ENCODE data around the gene METTL5.

METTL5 gene

DNA sequence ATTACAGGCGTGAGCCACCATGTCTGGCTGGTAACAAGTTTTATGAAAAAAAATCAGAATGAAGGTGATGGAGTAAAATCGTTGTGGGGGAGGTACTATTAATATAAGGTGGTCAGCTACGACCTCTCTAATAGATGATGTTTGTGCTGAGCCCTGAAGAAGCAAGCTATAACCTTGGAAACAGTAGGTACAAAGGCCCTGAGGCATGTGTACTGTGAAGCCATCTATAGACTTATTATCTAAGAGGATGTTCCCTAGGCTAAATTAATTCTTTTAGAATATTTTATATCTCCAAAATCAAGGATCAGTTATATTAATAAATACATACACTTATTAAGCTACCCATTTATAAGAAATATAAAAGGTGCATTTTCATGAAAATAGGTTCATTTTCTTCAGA is 49.4 kb downstream of the METTL5 start:
- ATAC-seq (no peak), DNase-seq (no peak)
- no peaks in the 10 kb centered on the region for H3K9me3 Mint-ChIP-seq
- H3K27ac Mint-ChIP-seq, result no peak overlapping the region
- H3K4me3 Mint-ChIP-seq, result no peak overlapping the region
- no peaks in the 10 kb centered on the region for H3K4me1 Mint-ChIP-seq
- H3K27me3 Mint-ChIP-seq, result no peaks in the 10 kb centered on the region

GRCh38 chr2:169772651-169773050 is 52.1 kb downstream of the METTL5 start:
- ATAC-seq, result no peak
- H3K27ac Mint-ChIP-seq, result no peak overlapping the region
- no peaks in the 10 kb centered on the region for H3K9me3 Mint-ChIP-seq
- H3K4me3 Mint-ChIP-seq, result no peak overlapping the region
- peaks cover 13% of the 10 kb centered on the region for H3K27me3 Mint-ChIP-seq
- H3K4me1 Mint-ChIP-seq, result peaks cover 13% of the 10 kb centered on the region
- DNase-seq, result no peak

GRCh38 chr2:169771612-169772011 is 53.1 kb downstream of the METTL5 start:
- H3K4me1 Mint-ChIP-seq, result peaks cover 23% of the 10 kb centered on the region
- no peak overlapping the region for H3K27ac Mint-ChIP-seq
- no peak for ATAC-seq
- peaks cover 23% of the 10 kb centered on the region for H3K27me3 Mint-ChIP-seq
- no peak overlapping the region for H3K4me3 Mint-ChIP-seq
- no peaks in the 10 kb centered on the region for H3K9me3 Mint-ChIP-seq
- DNase-seq, result no peak

DNA sequence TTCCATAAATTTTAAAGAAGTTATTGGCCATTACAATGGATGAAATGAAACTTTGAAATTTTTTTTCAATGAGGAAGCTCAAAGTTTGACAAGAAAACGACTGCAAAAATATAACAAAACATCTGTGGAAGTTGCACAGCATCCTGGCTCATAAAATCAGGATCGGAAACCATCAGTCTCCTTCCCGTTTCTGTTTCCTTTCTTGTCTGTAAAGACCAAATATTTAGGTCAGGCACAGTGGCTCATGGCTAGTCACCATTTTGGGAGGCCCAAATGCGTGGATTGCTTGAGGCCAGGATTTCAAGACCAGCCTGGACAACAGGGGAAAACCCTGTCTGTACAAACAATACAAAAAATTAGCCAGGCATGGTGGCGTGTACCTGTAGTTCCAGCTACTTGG is 53.7 kb downstream of the METTL5 start:
- ATAC-seq (no peak), DNase-seq (no peak)
- Mint-ChIP-seq H3K4me3 (no peak overlapping the region), H3K27ac (no peak overlapping the region), H3K9me3 (no peaks in the 10 kb centered on the region), H3K4me1 (peaks cover 25% of the 10 kb centered on the region), H3K27me3 (peaks cover 23% of the 10 kb centered on the region)

DNA sequence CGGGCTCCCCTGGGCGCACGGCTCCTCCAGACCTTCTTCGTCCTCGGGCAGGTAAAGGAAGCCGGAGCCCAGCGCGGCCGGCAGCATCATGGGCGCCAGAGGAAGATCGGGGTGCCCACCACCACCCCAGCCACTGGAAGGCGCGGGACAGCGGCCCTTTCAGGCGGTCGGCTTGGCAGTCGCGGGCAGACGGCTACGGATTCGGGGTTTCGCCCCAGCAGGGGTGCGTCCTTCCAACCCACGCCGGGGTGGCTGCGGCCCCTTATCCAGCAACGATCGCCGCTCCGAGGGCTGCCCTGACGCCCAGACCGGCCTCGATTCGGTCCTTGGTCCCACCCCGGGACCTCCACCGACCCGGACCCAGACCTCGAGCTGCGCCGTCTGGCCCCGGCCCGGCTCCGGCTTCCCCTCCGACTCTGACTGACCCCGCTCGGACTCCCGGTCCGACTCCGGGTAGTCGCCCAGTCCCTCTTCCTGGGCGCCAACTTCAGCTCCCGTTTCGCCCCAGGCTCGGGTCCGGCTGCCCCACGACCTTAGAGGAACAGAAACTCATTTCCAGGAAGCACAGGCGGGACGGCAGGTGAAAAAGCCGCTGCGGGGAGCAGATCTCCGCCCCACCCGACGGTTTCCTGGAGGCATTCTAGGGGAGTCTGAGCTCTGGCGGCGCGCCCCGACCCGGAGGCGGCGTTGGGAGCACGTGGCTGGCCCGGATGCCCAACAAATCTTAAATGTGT is 56.3 kb downstream of the METTL5 start:
- H3K27ac Mint-ChIP-seq, result peak overlapping the region; percentile 25 to 96
- ATAC-seq (peak; percentile 71), DNase-seq (peak; percentile 27 to 35)
- H3K9me3 Mint-ChIP-seq, result no peaks in the 10 kb centered on the region
- H3K27me3 Mint-ChIP-seq, result peaks cover 23% of the 10 kb centered on the region
- H3K4me3 Mint-ChIP-seq, result peak overlapping the region; percentile 84 to 89
- H3K4me1 Mint-ChIP-seq, result peaks cover 25% of the 10 kb centered on the region

DNA sequence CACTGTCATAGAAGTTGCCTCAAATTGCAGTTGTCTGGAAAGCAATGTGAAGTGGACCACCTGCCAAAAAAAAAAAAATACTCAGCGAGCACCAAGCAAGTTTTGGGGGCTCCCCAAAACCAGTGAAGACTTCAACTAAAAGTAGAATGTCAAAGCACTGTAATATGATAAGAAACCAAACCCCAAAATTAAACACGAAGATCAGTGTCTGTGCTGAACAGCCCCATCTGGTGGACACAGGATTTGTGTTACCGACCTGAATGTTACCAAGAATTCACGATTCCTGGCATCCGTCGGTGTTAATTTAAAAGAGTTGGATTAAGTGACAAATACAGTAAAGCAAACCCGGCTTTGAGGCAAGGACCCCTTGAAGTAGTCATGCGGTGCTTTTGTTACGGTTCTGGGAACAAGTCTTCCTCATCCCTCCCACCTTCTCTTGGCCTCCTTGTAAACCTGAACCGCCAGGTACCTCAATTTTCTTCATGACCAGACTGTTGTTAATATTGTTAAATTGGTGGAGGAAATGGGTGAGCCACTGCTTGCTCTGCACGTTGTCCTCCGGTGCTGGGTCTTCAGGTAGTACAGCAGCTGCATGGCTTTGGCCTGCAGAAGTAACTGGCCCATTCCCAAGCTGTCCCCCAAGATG is 57.3 kb downstream of the METTL5 start:
- Mint-ChIP-seq H3K4me3 (peak overlapping the region; percentile 51 to 89), H3K9me3 (no peaks in the 10 kb centered on the region), H3K27ac (no peak overlapping the region), H3K27me3 (peaks cover 28% of the 10 kb centered on the region), H3K4me1 (peaks cover 28% of the 10 kb centered on the region)
- ATAC-seq, result peak; percentile 65
- DNase-seq, result peak; percentile 33 to 48

GRCh38 chr2:169765523-169765922 is 59.2 kb downstream of the METTL5 start:
- no peak overlapping the region for H3K4me3 Mint-ChIP-seq
- no peaks in the 10 kb centered on the region for H3K9me3 Mint-ChIP-seq
- ATAC-seq, result no peak
- H3K4me1 Mint-ChIP-seq, result peaks cover 38% of the 10 kb centered on the region
- no peak for DNase-seq
- no peak overlapping the region for H3K27ac Mint-ChIP-seq
- H3K27me3 Mint-ChIP-seq, result peaks cover 31% of the 10 kb centered on the region

DNA sequence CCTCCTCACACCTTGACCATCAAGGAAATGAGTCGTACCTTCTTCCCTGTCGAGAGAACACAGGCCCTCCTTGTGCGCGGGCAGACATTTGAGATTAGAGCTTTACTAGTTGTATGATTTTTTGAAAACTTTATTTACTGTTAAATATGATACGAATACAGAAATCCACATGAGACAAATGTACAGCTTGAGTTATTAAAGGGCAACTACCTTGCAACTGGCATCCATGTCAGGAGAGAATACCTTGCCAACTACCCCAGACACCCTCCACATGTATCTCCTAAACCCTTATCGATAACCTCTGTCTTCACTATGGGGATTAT is 62.8 kb downstream of the METTL5 start:
- no peak overlapping the region for H3K27ac Mint-ChIP-seq
- peaks cover 18% of the 10 kb centered on the region for H3K4me1 Mint-ChIP-seq
- peak in 1 of 2 donors; percentile 11 for DNase-seq
- H3K27me3 Mint-ChIP-seq, result peaks cover 11% of the 10 kb centered on the region
- no peak overlapping the region for H3K4me3 Mint-ChIP-seq
- no peak for ATAC-seq
- no peaks in the 10 kb centered on the region for H3K9me3 Mint-ChIP-seq

Data from stimulated activated naive CD8-positive, alpha-beta T cell treated with anti-CD3 and anti-CD28 coated beads, Interleukin-15, amount 100 ng/mL, for 72 hours (primary cell).